Activated CD4-positive, alpha-beta T cell treated with anti-CD3 and anti-CD28 coated beads, Interleukin-2, amount 50 U/mL, for 16 hours (primary cell): ENCODE results near the gene PEG3.

ENCODE experiments used
- DNase-seq: peaks from one replicate; pipeline ENCODE4 v3.0.0-alpha.2; 2020

Gene PEG3

GRCh38 chr19:56806639-56807038 is 33.9 kb downstream of the PEG3 start:
- no peak for DNase-seq
